ENCODE results near the gene COL24A1. TPM values are rescaled to one million over a fixed set of nuclear protein-coding genes. Genes with fewer than 3 reads are reported as not detected.
"Not testable (repeated sequence)": the region's sequence is repeated elsewhere in the genome, so short reads cannot be mapped to it uniquely, and the experiment has no call there.

COL24A1 gene
- total RNA-seq, 1 donor from 2014 or later, result 0.06 TPM

GRCh38 chr1:86154571-86155050 lies 2.0 kb downstream of the COL24A1 start:
- DNase-seq (ENCODE audit: extremely low read depth, low read depth, low spot score), result no peak

- DNase-seq (ENCODE audit: extremely low read depth, low read depth, low spot score), result no peak
These were observed 2.7 kb downstream of the COL24A1 start for GRCh38 chr1:86153836-86154235.

- DNase-seq (ENCODE audit: extremely low read depth, low read depth, low spot score), result no peak
These were observed 3.7 kb downstream of the COL24A1 start for GRCh38 chr1:86152887-86153286.

GRCh38 chr1:86151427-86151826 lies 5.1 kb downstream of the COL24A1 start:
- DNase-seq (ENCODE audit: extremely low read depth, low read depth, low spot score), result no peak

- DNase-seq (ENCODE audit: extremely low read depth, low read depth, low spot score), result no peak
These were observed 6.0 kb downstream of the COL24A1 start for GRCh38 chr1:86150553-86151055.

GRCh38 chr1:86149591-86149990 lies 7.0 kb downstream of the COL24A1 start:
- no peak for DNase-seq (ENCODE audit: extremely low read depth, low read depth, low spot score)

GRCh38 chr1:86147755-86148154 lies 8.8 kb downstream of the COL24A1 start:
- DNase-seq (ENCODE audit: extremely low read depth, low read depth, low spot score), result no peak

- no peak for DNase-seq (ENCODE audit: extremely low read depth, low read depth, low spot score)
These were observed 10.0 kb downstream of the COL24A1 start for GRCh38 chr1:86146566-86146965.

GRCh38 chr1:86140281-86140880 lies 16.2 kb downstream of the COL24A1 start:
- DNase-seq (ENCODE audit: extremely low read depth, low read depth, low spot score), result no peak

GRCh38 chr1:86138746-86139145 lies 17.8 kb downstream of the COL24A1 start:
- DNase-seq (ENCODE audit: extremely low read depth, low read depth, low spot score), result no peak

- DNase-seq (ENCODE audit: extremely low read depth, low read depth, low spot score), result no peak
These were observed 19.1 kb downstream of the COL24A1 start for GRCh38 chr1:86137436-86137835.

GRCh38 chr1:86119214-86119764 lies 37.3 kb downstream of the COL24A1 start:
- DNase-seq (ENCODE audit: extremely low read depth, low read depth, low spot score), result no peak

- no peak for DNase-seq (ENCODE audit: extremely low read depth, low read depth, low spot score)
These were observed 41.7 kb downstream of the COL24A1 start for GRCh38 chr1:86114816-86115400.

- DNase-seq (ENCODE audit: extremely low read depth, low read depth, low spot score), result no peak
These were observed 42.3 kb downstream of the COL24A1 start for GRCh38 chr1:86114236-86114635.

- DNase-seq (ENCODE audit: extremely low read depth, low read depth, low spot score), result not testable (repeated sequence)
These were observed 45.0 kb downstream of the COL24A1 start for GRCh38 chr1:86111590-86111989.

GRCh38 chr1:86110451-86111129 lies 46.0 kb downstream of the COL24A1 start:
- no peak for DNase-seq (ENCODE audit: extremely low read depth, low read depth, low spot score)

- DNase-seq (ENCODE audit: extremely low read depth, low read depth, low spot score), result no peak
These were observed 51.1 kb downstream of the COL24A1 start for GRCh38 chr1:86105533-86105866.

GRCh38 chr1:86104606-86105532 lies 51.7 kb downstream of the COL24A1 start:
- no peak for DNase-seq (ENCODE audit: extremely low read depth, low read depth, low spot score)

GRCh38 chr1:86101616-86102015 lies 55.0 kb downstream of the COL24A1 start:
- DNase-seq (ENCODE audit: extremely low read depth, low read depth, low spot score), result no peak

- DNase-seq (ENCODE audit: extremely low read depth, low read depth, low spot score), result no peak
These were observed 56.2 kb downstream of the COL24A1 start for GRCh38 chr1:86100401-86100800.

GRCh38 chr1:86089765-86090164 lies 66.8 kb downstream of the COL24A1 start:
- DNase-seq (ENCODE audit: extremely low read depth, low read depth, low spot score), result no peak
